AG04450 (cell line): ENCODE data around the gene TBX5. TPM values are rescaled to one million over a fixed set of nuclear protein-coding genes. Genes with fewer than 3 reads are reported as not detected.
A peak's percentile ranks its signal among the peaks of the same experiment; 100 is the strongest.

Experiments used
- CTCF ChIA-PET: fragments of 300-600, 350-600 bp; formaldehyde crosslinking; extraction: SDS; loops from one replicate; lab custom pipeline; 2022; ENCODE audit warnings: antibody characterized with exemption, inconsistent platforms; lab: Charles Lee
- POLR2A ChIA-PET: fragments of 350-600 bp; formaldehyde crosslinking; extraction: SDS; loops from one replicate; lab custom pipeline; 2021; ENCODE audit warnings: antibody characterized with exemption, inconsistent platforms; lab: Yijun Ruan, JAX
- DNase-seq: peaks from one replicate; pipeline ENCODE4 v3.0.0-alpha.2; 2011; ENCODE audit warnings: low read depth, low spot score
- H3K27ac ChIP-seq: one replicate; pipeline ENCODE4 v1.5.1; 2012; ENCODE audit warnings: low read depth, low read length, control low read depth
- H3K27me3 ChIP-seq: one replicate; pipeline ENCODE4 v1.6.0; 2012; ENCODE audit warnings: low read length; ENCODE audit not compliant: control insufficient read depth, insufficient read depth
- H3K4me3 ChIP-seq: 2 replicates; pipeline ENCODE4 v1.5.1; 2011; ENCODE audit warnings: mild to moderate bottlenecking, low read depth, low read length, control low read depth
- H3K9me3 ChIP-seq: 2 replicates; pipeline ENCODE4 v1.5.1; 2012; ENCODE audit warnings: low read length; ENCODE audit not compliant: control insufficient read depth, insufficient read depth
- CTCF ChIP-seq: IDR thresholded peaks from 2 replicates; pipeline ENCODE4 v1.5.1; 2011; ENCODE audit warnings: low read depth, low read length, control low read depth, inconsistent platforms
- polyA plus RNA-seq: library from polyadenylated mRNA; depleted of rRNA; stranded (reverse); fragments of >200 nt; gene quantifications from 2 replicates; pipeline ENCODE4 v1.2.3, GENCODE V29; 2011

Gene TBX5
- polyA plus RNA-seq, 1 experiment = 16.8 TPM

GRCh38 chr12:114416028-114416427, 10.1 kb upstream of the TBX5 start:
- POLR2A ChIA-PET = no interaction called here
- H3K27me3 ChIP-seq = no peaks in the 10 kb centered on the region
- CTCF ChIA-PET = interaction anchor here (1.4 kb wide), 1 partner anchor 9 kb away, joined by 4 read pairs; no protein-coding TSS in a partner anchor
- no peak for TF ChIP-seq CTCF
- H3K4me3 ChIP-seq = no peak overlapping the region
- H3K27ac ChIP-seq = no peak overlapping the region
- H3K9me3 ChIP-seq = no peaks in the 10 kb centered on the region
- DNase-seq = no peak

- DNase-seq = no peak
- TF ChIP-seq CTCF = no peak
- POLR2A ChIA-PET = no interaction called here
- Histone ChIP-seq H3K27me3 (no peaks in the 10 kb centered on the region), H3K9me3 (no peaks in the 10 kb centered on the region), H3K27ac (no peak overlapping the region), H3K4me3 (no peak overlapping the region)
- CTCF ChIA-PET = no interaction called here
Measured at GRCh38 chr12:114415525-114415868, 9.6 kb upstream of the TBX5 start.

GRCh38 chr12:114414866-114415524, 9.1 kb upstream of the TBX5 start:
- no peak for TF ChIP-seq CTCF
- ChIA-PET CTCF (no interaction called here), POLR2A (no interaction called here)
- H3K27ac ChIP-seq = peak overlapping the region; percentile 31
- no peaks in the 10 kb centered on the region for H3K9me3 ChIP-seq
- DNase-seq = no peak
- H3K4me3 ChIP-seq = no peak overlapping the region
- H3K27me3 ChIP-seq = no peaks in the 10 kb centered on the region

GRCh38 chr12:114414031-114414865, 8.3 kb upstream of the TBX5 start:
- ChIA-PET POLR2A (no interaction called here), CTCF (no interaction called here)
- H3K27ac ChIP-seq = peak overlapping the region; percentile 31
- DNase-seq = no peak
- H3K27me3 ChIP-seq = no peaks in the 10 kb centered on the region
- no peaks in the 10 kb centered on the region for H3K9me3 ChIP-seq
- TF ChIP-seq CTCF = no peak
- peak overlapping the region; percentile 52 for H3K4me3 ChIP-seq
